ENCODE results near the gene GAA. TPM values are rescaled to one million over a fixed set of nuclear protein-coding genes. Genes with fewer than 3 reads are reported as not detected.
A peak's percentile ranks its signal among the peaks of the same experiment; 100 is the strongest.

GAA gene
- total and polyA plus RNA-seq, 2 of the 13 experiments (the other 11 are each of a cell fraction or from before 2014, with no cell fraction given), result 21.6 to 36.4 TPM

DNA sequence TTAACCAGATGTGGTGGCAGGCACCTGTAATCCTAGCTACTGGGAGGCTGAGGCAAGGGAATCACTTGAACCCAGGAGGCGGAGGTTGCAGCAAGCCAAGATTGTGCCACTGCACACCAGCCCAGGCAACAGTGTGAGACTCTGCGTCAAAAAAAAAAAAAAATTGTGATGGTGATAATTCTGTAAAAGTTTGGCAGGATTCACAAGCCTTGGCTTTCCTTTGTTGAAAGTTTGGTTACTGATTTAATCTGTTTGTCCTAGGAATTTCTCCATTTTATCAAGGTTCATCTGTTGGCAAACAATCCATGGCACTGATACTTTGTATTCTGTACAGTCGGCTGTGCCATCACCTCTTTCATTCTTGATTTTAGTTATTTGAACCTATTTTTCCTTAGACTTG is 29.6 kb downstream of the GAA start (continued):
- TF ChIP-seq SOX13 (IDR thresholded peaks at IDR 0.05) (no peak), SOX13 (CRISPR knock-in tag; conservative IDR thresholded peaks at IDR 0.05 in 1 of 2, IDR thresholded peaks at IDR 0.05 in 1 of 2) (peak in 1 of 2 experiments; percentile 55; a peak in 1 of 4 replicates), SMYD3 (CRISPR knock-in tag; IDR thresholded peaks at IDR 0.05) (0 out of 2 replicates have a peak, but pooled peaks have one; percentile 32), ZNF24 (IDR thresholded peaks at IDR 0.05) (no peak), ZNF232 (CRISPR knock-in tag; IDR thresholded peaks at IDR 0.05; ENCODE audit: borderline replicate concordance) (no peak), NR2F6 (IDR thresholded peaks at IDR 0.05) (0 out of 2 replicates have a peak, but pooled peaks have one; percentile 15), NR2F6 (CRISPR knock-in tag; IDR thresholded peaks at IDR 0.05) (peak; percentile 27; the same call in 1 of the 2 replicates), ZNF234 (CRISPR knock-in tag; conservative IDR thresholded peaks at IDR 0.05) (no peak), ZNF761 (CRISPR knock-in tag; conservative IDR thresholded peaks at IDR 0.05) (no peak)
- TF ChIP-seq, protein P1, sequence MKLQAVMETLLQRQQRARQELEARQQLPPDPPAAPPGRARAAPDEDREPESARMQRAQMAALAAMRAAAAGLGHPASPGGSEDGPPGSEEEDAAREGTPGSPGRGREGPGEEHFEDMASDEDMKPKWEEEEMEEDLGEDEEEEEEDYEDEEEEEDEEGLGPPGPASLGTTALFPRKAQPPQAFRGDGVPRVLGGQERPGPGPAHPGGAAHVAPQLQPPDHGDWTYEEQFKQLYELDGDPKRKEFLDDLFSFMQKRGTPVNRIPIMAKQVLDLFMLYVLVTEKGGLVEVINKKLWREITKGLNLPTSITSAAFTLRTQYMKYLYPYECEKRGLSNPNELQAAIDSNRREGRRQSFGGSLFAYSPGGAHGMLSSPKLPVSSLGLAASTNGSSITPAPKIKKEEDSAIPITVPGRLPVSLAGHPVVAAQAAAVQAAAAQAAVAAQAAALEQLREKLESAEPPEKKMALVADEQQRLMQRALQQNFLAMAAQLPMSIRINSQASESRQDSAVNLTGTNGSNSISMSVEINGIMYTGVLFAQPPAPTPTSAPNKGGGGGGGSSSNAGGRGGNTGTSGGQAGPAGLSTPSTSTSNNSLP (IDR thresholded peaks at IDR 0.05; ENCODE audit: low read depth, low read length), result peak; percentile 55; the same call in 1 of the 2 replicates
- TF ChIP-seq, protein P2, sequence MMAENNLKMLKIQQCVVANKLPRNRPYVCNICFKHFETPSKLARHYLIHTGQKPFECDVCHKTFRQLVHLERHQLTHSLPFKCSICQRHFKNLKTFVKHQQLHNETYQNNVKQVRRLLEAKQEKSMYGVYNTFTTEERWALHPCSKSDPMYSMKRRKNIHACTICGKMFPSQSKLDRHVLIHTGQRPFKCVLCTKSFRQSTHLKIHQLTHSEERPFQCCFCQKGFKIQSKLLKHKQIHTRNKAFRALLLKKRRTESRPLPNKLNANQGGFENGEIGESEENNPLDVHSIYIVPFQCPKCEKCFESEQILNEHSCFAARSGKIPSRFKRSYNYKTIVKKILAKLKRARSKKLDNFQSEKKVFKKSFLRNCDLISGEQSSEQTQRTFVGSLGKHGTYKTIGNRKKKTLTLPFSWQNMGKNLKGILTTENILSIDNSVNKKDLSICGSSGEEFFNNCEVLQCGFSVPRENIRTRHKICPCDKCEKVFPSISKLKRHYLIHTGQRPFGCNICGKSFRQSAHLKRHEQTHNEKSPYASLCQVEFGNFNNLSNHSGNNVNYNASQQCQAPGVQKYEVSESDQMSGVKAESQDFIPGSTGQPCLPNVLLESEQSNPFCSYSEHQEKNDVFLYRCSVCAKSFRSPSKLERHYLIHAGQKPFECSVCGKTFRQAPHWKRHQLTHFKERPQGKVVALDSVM (CRISPR knock-in tag; IDR thresholded peaks at IDR 0.05), result no peak

Measured in HepG2 (cell line).